MV-4-11 (cell line): ENCODE results near the gene KDM4B.

Source experiments
- DNase-seq: peaks from one replicate; lab custom pipeline; 2025; lab: John Stamatoyannopoulos, UW

KDM4B gene

DNA sequence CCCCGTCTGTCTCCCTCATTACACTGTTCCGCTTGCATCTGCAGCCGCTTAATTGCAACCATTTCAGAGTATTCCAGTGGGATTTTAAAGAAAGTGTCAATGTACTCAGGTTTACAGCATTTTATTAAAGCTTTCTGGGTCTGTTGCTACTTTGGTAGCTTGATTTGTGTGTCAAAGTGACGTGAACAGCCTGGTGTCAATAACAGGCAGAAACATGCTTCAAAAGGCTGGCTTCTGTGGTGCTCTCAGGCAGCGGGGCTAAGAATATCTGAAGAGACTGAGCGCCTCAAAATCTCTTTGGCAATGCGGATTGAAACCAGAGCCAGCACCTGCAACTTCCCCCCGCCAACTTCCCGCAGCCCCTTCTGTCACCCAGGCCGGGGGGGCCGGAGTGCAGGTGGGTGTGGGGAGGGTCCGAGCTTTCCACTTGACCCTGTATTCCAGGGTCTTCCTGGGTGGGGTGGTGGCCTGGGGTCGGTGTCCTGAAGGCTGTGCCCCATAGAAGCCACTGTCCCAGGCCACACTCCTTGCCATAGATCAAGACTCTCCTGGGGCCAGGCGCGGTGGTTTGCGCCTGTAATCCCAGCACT lies 81.2 kb downstream of the KDM4B start:
- DNase-seq: no peak

DNA sequence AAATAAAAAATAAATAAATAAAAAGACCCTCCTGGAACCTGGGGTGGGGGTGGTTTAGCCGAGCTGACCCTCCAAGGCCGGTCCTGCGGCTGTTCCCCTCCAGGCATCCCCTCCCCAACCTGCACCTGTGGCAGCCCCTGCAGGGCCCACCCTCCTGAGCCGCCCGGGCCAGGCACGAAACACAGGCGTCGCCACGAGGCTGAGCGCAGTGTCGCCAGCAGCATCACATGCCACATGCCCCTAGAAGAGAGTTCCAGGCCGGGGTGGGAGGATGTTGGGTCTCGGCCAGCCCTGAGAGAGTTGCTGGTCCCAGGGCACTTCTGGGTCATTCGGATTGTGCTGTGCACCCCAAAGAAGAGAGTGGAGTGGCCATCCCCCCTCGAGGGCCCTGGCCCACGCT lies 82.0 kb downstream of the KDM4B start:
- DNase-seq: no peak

DNA sequence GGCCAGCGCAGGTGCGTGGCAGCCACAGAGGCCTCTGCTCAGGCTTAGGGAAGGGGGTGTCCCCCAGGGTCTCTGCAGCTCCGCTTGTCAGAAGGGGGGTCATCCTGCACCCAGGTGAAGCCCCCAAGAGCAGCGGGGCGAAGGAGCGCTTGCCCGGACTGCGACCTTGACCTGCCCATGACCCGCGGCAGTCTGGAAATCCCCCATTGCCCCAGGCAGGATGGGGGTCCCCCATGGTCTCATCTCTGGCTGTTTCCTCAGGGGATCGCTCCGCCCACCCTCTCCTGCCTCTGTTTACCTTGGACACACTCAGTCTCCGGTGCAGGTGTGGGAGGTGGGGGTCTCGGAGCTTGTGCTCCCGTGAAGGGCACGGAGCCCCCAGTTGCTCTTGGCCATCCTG lies 82.7 kb downstream of the KDM4B start:
- DNase-seq: no peak

DNA sequence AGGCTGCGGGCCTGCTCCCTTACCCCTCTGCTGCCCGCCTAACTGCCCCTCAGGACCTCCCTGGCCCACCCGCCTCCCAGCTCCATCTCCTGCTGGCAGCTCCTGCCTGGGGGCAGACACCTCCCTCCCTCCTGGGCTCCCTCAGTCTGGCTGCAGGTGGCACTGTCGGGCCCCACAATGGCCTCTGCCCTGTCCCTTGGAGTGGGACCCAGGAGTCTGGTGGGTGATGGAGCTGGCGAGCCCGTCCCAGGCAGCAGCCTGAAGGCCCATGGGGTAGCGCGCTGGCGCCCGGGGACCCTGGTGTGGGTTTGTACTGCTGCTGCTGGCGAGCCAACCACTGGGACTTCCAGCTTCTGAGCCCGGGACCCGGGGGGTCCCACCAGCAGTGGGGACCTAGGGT lies 83.6 kb downstream of the KDM4B start:
- no peak for DNase-seq

DNA sequence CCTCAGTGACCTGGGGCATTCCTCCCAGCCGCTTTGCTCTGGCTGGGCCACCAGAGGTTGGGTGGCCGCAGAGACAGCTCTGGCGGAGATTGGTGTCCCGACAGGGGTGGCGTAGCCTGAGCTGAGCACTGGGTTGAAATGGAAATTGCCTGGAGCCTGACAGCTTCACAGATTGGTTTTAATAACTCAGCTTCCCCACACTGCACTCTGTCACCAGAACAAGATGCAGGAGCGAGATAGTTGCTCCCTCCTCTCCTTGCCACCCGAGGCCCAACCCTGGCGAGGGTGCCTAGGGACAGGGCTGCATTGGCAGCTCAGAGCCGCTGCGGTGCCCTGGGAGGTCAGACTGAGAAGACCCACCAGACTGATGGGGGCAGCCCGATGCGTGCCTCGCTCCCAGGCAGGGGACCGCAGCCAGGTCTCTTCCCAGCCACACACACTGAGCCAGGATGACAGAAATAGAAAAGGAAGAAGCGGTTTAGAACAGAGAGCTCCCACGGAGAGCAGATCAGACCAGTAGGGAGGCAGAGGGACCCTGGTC lies 84.1 kb downstream of the KDM4B start:
- DNase-seq: no peak

DNA sequence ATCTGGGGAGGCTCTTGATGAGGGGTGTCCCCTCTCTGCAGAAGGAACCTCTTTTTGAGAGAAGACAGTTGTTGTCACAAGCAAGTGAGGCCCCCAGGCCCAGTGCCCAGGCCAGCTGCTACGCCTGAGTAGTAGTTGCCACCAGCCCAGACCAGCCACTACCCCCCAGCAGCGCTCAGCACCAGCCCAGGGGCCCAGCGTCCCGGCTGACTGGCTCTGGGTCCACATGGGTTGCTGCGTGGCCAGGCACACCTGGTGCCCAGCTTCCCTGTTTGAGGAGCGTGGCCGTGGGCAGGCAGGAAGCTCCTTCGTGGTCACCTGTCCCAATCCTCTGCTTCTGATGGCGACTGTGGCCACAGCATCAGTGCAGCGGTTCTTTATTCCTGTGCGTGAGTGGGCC lies 84.7 kb downstream of the KDM4B start:
- DNase-seq: no peak

DNA sequence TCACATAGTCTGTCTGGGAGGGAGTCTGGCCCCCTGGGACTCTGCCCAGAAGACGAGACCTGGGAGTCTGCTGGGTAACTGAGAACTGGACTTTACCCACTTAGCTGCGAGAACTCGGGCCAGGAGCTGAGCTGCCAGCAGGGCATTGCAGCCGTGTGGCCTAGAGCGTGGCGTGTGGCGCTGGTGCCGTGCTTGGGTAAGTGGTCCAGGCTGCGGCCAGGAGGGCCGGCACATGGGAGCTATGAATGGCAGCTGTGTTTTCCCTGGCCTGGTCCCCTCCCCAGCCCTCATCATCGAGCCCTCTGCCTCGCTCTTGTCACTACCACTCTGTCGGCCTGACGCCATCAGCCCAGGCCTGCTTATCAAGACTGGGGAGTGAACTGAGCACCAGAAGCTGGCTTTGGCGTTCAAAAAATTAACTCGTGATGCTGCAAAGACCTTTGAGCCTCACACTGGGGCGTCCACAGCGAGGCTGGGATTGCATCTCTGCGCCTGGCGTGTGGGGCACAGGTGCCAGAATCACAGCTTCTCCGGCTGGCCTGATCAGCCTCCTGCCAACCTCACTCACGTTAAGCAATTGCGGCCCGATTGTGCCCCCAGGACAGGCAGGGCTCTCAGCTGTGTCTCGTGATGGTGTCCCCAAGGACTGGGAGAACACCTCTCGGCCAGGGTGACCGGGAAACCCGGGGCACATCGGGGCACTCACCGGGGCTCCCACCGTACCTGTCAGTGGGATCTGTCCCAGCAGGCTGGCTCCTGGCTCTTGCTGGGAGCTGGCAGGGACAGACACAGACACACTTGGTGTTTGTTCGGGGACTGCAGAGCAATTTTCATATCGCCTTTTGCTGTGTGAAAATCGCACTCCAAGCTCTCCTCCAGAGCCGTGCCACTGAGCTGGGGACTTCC lies 85.9 kb downstream of the KDM4B start:
- DNase-seq: no peak

DNA sequence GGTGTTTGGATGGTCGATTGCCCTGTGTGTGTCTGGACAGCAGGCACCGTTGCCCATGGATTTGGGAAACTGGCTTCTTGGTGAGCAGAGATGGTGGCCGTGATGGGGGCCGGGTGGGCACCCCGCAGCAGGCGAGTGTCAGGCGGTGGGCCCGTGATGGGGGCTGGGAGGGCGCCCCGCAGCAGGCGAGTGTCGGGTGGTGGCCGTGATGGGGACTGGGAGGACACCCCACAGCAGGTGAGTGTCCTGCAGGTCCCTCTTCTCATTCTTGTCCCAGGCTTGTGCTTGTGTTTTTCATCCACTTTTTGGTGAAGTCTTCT lies 86.5 kb downstream of the KDM4B start:
- no peak for DNase-seq

DNA sequence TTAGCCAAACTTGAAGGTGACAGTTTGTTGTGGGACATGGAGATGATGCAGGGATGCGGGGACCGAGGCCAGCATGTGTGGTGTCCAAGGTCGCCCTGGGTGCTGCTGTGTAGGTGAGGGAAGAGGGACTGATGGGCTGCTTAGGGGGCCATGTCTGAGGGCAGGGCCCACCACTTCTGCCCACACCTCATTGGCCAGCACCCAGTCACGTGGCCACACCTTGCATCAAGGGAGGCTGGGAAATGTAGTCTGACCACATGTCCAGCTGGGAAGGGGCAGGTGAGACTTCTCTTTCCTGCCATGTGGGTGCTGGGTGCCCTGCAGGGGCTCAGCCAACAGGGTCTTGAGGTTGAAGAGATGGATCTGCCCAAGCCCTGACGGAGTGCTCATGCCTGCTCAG lies 88.9 kb downstream of the KDM4B start:
- DNase-seq: no peak

DNA sequence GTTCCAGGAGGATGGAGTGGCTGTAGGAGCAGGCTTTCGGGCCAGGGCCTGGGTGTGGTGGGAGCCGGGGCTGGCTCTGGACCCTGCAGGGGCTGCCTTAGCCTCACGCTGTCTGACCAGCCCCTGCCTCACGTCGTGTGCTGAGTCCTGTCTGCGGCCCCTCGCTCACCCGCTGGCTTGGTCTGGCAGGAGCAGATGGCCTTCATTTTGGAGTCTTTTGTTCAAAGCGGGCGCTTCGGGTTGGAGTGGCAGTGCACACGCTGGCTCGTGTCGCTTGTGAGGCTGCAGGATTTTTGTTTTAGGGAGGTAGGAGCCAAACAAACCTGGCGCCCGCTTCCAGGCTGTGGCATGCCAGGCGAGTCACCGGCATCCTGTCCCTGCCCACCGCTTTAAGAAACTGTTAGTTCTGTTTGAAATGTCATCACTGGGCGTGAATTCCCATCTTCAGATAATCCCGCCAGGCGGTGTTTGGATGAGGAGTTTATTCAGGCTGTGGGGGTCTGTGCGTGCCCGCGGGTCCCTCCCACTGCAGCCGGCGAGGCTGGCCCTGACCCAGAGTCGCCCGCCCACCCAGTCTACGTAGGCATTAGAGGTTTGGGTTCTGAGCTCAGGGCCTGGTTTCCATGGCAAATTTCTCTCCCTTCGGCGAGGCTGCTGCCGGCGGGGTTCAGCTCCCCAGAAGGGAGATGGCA lies 89.8 kb downstream of the KDM4B start:
- no peak for DNase-seq

DNA sequence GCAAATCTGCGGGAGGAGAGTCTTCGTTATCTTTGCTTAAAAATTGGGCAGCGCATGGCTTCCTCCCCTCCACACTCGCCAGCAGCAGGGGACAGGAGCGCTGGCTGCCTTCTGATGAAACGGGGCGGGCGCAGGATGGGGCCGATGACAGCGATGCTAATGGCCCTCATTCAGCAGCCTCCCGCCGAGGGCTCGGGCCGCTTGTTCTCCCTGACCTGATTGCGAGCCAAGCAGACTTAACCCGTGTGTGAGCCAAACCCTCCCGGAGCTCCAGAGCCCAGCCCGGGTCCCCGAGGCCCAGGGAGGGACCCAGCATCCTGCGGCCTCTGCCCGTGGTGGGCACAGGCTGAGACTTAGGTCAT lies 90.3 kb downstream of the KDM4B start:
- DNase-seq: no peak

DNA sequence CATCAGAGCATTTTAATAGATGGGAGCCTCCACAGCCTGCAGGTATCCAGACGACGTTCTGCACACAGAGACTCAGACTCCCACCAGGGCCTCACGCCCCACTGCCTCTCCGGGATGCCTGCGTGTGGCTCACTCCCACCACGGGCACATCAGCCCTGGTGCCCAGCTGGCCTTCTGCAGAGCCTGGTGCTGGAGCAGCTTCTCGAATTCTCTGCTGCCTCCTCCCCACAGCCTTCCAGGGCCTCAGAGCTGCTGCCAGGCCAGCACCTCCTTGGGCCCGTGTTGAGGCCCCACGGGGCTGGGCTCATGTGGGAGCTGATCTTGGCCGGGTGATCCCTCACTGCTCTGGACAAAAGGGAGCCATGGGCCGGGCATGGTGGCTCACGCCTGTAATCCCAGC lies 90.9 kb downstream of the KDM4B start:
- no peak for DNase-seq

DNA sequence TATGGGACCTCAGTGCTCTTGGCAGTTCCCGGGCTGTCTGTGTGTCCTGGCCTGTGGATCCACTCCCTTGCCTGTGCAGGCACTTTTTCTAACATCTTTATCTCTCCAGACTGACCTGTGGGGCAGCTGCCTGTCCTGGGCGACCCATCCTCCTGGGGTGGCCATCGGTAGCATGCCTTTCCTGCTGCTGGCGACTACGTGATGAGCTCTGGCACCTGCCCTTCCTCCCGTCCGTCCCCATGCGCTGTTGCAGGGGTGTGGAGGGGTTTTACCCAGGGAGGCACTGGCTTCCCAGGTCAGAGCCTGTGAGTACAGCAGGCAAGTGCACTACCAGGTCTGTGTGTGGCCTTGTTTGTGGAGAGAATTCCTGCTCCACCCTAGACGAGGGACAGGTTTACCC lies 93.3 kb downstream of the KDM4B start:
- DNase-seq: no peak

DNA sequence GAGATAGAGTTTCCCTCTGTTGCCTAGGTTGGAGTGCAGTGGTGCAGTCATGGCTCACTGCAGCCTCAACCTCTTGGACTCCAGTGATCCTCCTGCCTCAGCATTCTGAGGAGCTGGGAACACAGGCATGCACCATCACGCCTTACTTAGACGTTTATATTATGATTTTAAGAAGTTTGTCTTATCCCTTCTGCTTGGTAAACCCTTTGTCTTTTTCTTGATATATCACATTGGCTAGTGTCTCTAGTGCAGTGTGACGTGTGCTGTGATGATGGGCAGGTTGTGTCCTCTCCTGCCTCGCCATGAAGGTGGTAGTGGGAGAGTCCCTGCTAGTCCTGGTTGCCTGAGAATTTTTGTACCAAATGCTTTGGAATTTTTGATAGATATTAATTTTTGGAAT lies 93.9 kb downstream of the KDM4B start:
- DNase-seq: no peak

DNA sequence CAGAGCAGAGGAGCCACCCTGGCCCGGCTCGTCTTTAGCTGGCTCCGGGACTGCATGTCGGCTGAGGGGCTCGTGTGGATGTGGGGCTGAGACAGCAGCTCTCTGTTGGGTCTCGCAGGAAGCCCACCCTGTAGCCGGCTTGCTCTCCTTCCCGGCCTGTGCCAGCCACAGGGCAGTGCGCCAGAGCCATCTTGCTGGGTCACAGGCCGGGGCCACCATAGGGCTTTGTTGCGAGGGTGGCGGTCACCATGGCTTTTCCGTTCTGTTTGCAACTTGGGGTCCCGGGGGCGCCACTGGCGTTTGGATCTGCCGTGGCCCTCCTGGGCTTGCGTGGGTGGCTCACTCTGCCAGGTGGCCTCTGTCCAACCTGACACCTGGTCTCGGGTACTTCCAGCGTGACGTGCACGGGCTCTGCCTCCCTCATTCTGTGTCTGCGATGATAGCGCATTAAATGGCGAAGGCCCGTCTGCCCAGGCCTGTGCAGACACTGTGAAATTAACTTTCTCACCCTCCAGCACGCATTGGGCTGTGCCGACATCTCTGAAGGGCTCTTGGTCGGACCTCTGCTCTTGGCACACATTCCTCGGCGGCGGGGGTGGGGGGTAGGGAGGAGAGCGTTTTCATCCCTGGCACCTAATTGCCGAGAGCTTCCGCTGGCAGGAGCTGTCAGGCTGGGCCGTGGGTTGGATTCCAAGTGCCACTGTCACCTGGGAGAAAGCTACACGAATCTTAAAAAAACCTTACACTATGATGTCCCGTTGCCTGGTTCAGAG lies 95.1 kb downstream of the KDM4B start:
- no peak for DNase-seq

DNA sequence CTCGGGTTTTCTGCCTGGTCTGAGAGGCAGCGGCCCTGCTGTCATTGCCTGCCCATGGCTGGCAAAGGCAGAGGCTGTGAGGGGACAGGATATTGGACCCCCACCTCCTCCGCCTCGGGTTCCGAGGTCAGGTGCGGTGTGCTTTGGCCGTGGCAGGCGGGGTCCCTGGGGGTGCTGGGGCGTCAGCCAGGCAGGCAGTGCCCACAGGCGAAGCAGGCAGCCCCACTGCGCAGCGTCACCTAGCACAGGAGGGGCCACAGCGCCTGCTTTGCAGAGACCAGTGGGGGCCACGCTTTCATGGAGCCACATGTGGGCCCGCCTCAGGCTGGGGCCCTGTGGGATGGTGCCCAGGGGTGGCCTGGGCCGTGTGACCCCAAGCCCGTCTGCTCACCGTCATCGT lies 96.0 kb downstream of the KDM4B start:
- DNase-seq: no peak

DNA sequence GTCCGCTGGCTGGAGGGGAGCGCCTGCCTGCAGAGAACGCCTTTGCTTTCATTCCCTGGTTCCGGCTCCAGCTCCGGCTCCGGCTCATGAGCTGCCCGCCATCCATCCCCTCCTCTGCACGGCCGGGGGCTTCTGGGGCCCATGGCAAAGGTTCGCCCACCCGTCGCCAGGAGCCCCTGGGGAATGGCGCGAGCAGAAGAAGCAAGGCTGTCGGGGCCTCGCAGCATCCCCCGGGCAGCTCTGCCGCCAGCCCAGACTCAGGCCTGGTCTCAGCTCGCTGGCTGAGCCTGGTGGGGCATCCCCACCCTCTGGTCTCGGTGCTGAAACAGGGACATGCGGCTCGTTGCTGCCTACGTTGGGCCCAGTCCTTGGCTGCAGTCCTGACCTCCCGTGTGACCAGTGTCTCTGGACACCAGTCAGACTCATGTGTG lies 96.8 kb downstream of the KDM4B start:
- DNase-seq: no peak

DNA sequence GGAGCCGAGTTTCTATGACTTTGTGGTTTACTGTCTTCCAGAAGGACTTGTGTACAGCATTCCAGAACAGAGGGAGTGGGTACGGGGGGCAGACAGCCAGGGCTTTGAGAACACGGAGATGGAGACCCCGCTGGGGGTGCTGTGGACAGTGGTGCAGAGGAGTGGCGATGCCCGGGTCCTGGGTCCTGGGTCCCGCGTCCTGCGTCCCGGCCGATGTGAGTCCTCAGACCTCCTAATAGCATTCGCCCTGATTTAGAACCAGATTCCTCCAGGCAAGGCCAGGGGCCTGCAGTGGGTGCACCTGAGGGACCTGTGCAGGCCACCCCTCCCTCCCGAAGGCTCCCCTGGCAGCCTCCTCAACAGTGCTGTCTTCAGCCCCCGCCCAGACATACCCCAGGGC lies 97.9 kb downstream of the KDM4B start:
- DNase-seq: no peak

DNA sequence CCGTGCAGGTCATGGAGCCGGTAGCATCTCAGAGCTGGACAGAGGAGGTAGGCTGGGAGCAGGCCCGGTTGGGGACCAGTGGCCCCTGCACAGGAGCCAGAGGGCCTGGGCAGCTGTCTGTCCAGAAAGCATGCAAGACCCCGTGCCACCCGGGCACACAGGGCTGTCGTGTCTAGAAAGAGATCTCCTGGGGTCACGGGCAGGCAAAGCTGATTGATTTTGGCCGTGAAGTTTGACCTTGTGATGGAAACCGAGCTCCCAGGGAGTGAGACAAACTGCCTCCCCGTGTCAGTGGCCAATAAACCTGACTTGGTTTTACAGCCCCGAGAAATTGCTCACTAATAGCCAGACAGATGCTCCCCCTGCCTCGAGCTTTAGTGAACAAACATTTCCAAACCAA lies 98.8 kb downstream of the KDM4B start:
- no peak for DNase-seq

DNA sequence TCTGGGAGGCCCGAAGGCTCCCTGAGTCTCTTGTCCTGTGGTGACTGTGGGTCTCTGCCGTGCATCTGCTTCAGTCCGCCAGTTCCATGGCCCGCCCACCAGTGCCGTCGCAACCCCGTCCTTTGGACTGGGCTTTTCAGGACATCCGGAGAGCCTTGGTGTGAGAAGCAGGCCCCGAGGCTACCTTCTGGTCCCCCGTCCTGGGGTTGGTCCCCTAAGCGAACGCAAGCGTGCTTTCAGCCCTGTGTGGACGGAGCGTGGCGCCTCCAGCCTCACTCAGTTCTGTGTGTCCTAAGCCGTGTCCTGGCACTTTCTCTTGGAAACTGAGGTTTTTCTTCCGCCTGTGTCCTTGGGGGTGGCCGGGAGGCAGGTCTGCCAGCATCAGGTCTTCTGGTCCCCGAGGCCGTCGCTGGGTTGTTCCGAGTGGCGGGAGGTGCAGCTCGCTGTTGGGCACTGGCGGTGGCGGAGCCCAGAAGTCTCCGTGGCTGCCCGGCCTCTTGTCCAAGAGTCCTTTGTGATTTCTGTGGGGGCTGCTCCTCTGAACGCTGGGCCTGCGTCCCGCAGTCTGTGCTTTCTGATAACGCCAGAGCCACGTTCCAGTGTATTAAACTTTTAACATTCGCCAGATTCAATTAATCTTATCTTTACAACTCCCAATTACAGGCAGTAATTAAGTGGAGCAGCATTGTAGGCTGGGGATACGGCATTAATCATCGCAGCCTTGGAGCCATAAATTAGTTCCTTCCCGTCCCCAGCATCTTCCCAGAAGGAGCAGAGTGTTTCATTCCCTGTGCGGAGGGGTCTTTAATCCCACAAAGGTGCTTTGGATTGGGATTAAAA lies 99.5 kb downstream of the KDM4B start:
- DNase-seq: no peak

DNA sequence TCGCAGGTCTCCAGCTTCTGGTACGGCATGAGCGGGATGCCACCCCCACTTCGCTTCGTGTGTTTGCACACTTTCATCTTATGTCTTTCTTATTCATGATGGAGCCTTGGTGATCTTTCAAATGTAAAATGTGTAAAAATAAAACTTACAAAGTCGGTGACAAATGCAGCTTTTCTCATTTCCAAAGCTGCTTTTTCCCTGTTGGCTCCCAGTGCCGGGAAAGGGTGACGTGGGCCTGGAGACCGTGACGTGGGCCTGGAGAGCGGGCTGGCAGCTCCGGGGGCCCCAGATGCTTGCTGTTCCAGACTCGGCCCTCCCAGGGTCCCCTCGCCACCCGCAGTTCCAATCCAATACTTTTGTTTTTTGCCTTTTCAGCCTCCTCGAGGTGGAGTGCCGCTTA lies 101.4 kb downstream of the KDM4B start:
- DNase-seq: no peak
